ENCODE results near the gene OR2T29.

The OR2T29 gene

GRCh38 chr1:248593226-248593625 is 30.7 kb upstream of the OR2T29 start:
- no peak for TF ChIP-seq CTCF (IDR thresholded peaks at IDR 0.05; ENCODE audit: low read depth, low read length)
- Histone ChIP-seq H3K4me3 (ENCODE audit: low read depth, low read length) (no peak overlapping the region), H3K9me3 (no peaks in the 10 kb centered on the region), H3K36me3 (no peaks in the 10 kb centered on the region), H3K4me1 (no peaks in the 10 kb centered on the region), H3K27me3 (no peaks in the 10 kb centered on the region)
- no peak for DNase-seq

GRCh38 chr1:248592655-248593054 is 30.1 kb upstream of the OR2T29 start:
- DNase-seq: no peak
- TF ChIP-seq CTCF (IDR thresholded peaks at IDR 0.05; ENCODE audit: low read depth, low read length): no peak
- Histone ChIP-seq H3K36me3 (no peaks in the 10 kb centered on the region), H3K9me3 (no peaks in the 10 kb centered on the region), H3K27me3 (no peaks in the 10 kb centered on the region), H3K4me1 (no peaks in the 10 kb centered on the region), H3K4me3 (ENCODE audit: low read depth, low read length) (no peak overlapping the region)

- H3K4me3 ChIP-seq (ENCODE audit: low read depth, low read length): no peak overlapping the region
- no peaks in the 10 kb centered on the region for H3K4me1 ChIP-seq
- H3K9me3 ChIP-seq: no peaks in the 10 kb centered on the region
- no peaks in the 10 kb centered on the region for H3K27me3 ChIP-seq
- no peaks in the 10 kb centered on the region for H3K36me3 ChIP-seq
- DNase-seq: no peak
- TF ChIP-seq CTCF (IDR thresholded peaks at IDR 0.05; ENCODE audit: low read depth, low read length): no peak
Observed at GRCh38 chr1:248590055-248590454, 27.5 kb upstream of the OR2T29 start.

- H3K27me3 ChIP-seq: no peaks in the 10 kb centered on the region
- no peaks in the 10 kb centered on the region for H3K4me1 ChIP-seq
- H3K36me3 ChIP-seq: no peaks in the 10 kb centered on the region
- DNase-seq: no peak
- H3K9me3 ChIP-seq: no peaks in the 10 kb centered on the region
- no peak overlapping the region for H3K4me3 ChIP-seq (ENCODE audit: low read depth, low read length)
- no peak for TF ChIP-seq CTCF (IDR thresholded peaks at IDR 0.05; ENCODE audit: low read depth, low read length)
Observed at GRCh38 chr1:248589334-248589733, 26.8 kb upstream of the OR2T29 start.

- no peaks in the 10 kb centered on the region for H3K4me1 ChIP-seq
- H3K36me3 ChIP-seq: no peaks in the 10 kb centered on the region
Observed at GRCh38 chr1:248585266-248585665, 22.7 kb upstream of the OR2T29 start.

More at GRCh38 chr1:248585266-248585665, 22.7 kb upstream of the OR2T29 start:
- H3K4me3 ChIP-seq (ENCODE audit: low read depth, low read length): no peak overlapping the region
- no peaks in the 10 kb centered on the region for H3K9me3 ChIP-seq
- no peak for DNase-seq
- no peak for TF ChIP-seq CTCF (IDR thresholded peaks at IDR 0.05; ENCODE audit: low read depth, low read length)
- no peaks in the 10 kb centered on the region for H3K27me3 ChIP-seq

Data from BE2C (cell line).